Stimulated activated CD8-positive, alpha-beta memory T cell treated with anti-CD3 and anti-CD28 coated beads, Interleukin-7, amount 100 ng/mL, for 1 hour (primary cell): Measurements from ENCODE around the gene APBB2.
"Not testable (repeated sequence)": the region's sequence is repeated elsewhere in the genome, so short reads cannot be mapped to it uniquely, and the experiment has no call there.

Experiments used
- DNase-seq, 2 donors: peaks; one replicate each; pipeline ENCODE4 v3.0.0-alpha.2; 2020; ENCODE audit warnings: low read depth in 2 of 2

The APBB2 gene

GRCh38 chr4:40939856-40940255 lies 274.5 kb downstream of the APBB2 start:
- no peak for DNase-seq

GRCh38 chr4:40938337-40938736 lies 276.0 kb downstream of the APBB2 start:
- no peak for DNase-seq

GRCh38 chr4:40937140-40937725 lies 277.1 kb downstream of the APBB2 start:
- no peak for DNase-seq

- DNase-seq: no peak
Observed at GRCh38 chr4:40934676-40935075, 279.7 kb downstream of the APBB2 start.

GRCh38 chr4:40933272-40934053 lies 280.9 kb downstream of the APBB2 start:
- DNase-seq: no peak

GRCh38 chr4:40931841-40932240 lies 282.5 kb downstream of the APBB2 start:
- DNase-seq: no peak

- no peak for DNase-seq
Observed at GRCh38 chr4:40931238-40931637, 283.1 kb downstream of the APBB2 start.

GRCh38 chr4:40927074-40927473 lies 287.3 kb downstream of the APBB2 start:
- no peak for DNase-seq

GRCh38 chr4:40924793-40925117 lies 289.6 kb downstream of the APBB2 start:
- DNase-seq: no peak

- DNase-seq: peak in 1 of 2 donors; percentile 38
Observed at GRCh38 chr4:40924096-40924792, 290.1 kb downstream of the APBB2 start.

- no peak for DNase-seq
Observed at GRCh38 chr4:40923316-40924095, 290.8 kb downstream of the APBB2 start.

- DNase-seq: not testable (repeated sequence)
Observed at GRCh38 chr4:40919976-40920375, 294.4 kb downstream of the APBB2 start.

- no peak for DNase-seq
Observed at GRCh38 chr4:40918330-40918729, 296.0 kb downstream of the APBB2 start.

GRCh38 chr4:40916880-40917279 lies 297.5 kb downstream of the APBB2 start:
- DNase-seq: no peak

GRCh38 chr4:40916218-40916555 lies 298.2 kb downstream of the APBB2 start:
- no peak for DNase-seq

GRCh38 chr4:40915318-40916217 lies 298.8 kb downstream of the APBB2 start:
- DNase-seq: no peak

GRCh38 chr4:40912460-40913184 lies 301.7 kb downstream of the APBB2 start:
- DNase-seq: no peak

GRCh38 chr4:40910706-40911105 lies 303.6 kb downstream of the APBB2 start:
- no peak for DNase-seq

GRCh38 chr4:40909363-40909876 lies 304.9 kb downstream of the APBB2 start:
- no peak for DNase-seq

- DNase-seq: peak in 1 of 2 donors; percentile 13
Observed at GRCh38 chr4:40908702-40909362, 305.5 kb downstream of the APBB2 start.
